ENCODE measurements around the gene PAPLN. TPM values are rescaled to one million over a fixed set of nuclear protein-coding genes. Genes with fewer than 3 reads are reported as not detected.

PAPLN gene
- 1.1 TPM for total RNA-seq (2013)
- polyA plus RNA-seq, result 1 to 10 TPM in 1 of 3 donors, under 1 TPM in 2; 0.58 to 2.8 (median 0.73) TPM
- 0.96 and 1.1 TPM in 2 replicates for polyA minus RNA-seq
- total RNA-seq, result 1.4 to 5.5 (median 2.4) reads per million in 11 experiments

- H3K9me3 ChIP-seq (replicated peaks in 1 of 2; ENCODE audit: control insufficient read depth in 1 of 2, insufficient read depth in 1 of 2, low read length in 2 of 2), result peaks cover 0 to 8% of the 10 kb centered on the region in 2 donors
- intact Hi-C loops (cut with micrococcal nuclease), result no loop called here
- Mint-ChIP-seq H3K36me3 (peaks cover 11 to 12% of the 10 kb centered on the region in 2 donors), H3K9me3 (peaks cover 0 to 17% (median 7%) of the 10 kb centered on the region in 7 donors), H3K4me1 (peaks cover 52% of the 10 kb centered on the region), H3K4me3 (peak within 1 kb of the TSS; percentile 81 to 90), H3K27ac (peak within 1 kb of the TSS in 4 of 7 donors; percentile 46 to 68 (median 52)), H3K27me3 (ENCODE audit: low read depth in 3 of 3) (peaks cover 68 to 84% (median 71%) of the 10 kb centered on the region in 3 donors)
- H3K4me1 ChIP-seq (ENCODE audit: control insufficient read depth in 1 of 2, insufficient read depth in 2 of 2, low read length in 2 of 2), result peaks cover 46 to 64% of the 10 kb centered on the region in 2 donors
- H3K4me3 ChIP-seq (replicated peaks in 1 of 3; ENCODE audit: low read depth in 2 of 3, low read length in 3 of 3), result peak within 1 kb of the TSS; percentile 18 to 71 (median 25)
- no peak within 1 kb of the TSS for H3K27ac ChIP-seq (ENCODE audit: low read depth in 1 of 2, low read length in 2 of 2)
- peak; percentile 63 to 69 (median 67) for DNase-seq
- WGBS (ENCODE audit: insufficient coverage), result 1% methylated on average over 48 of the region's 48 CpGs
- peaks cover 49 to 74% of the 10 kb centered on the region in 2 donors for H3K27me3 ChIP-seq (ENCODE audit: control insufficient read depth in 2 of 2, insufficient read depth in 2 of 2, low read length in 2 of 2)
- H4K20me1 ChIP-seq (ENCODE audit: insufficient read depth, low read length), result peaks cover 5% of the 10 kb centered on the region
- no peaks in the 10 kb centered on the region for H3K36me3 ChIP-seq (replicated peaks in 1 of 2; ENCODE audit: control insufficient read depth in 1 of 2, insufficient read depth in 2 of 2, low read length in 2 of 2)
- H3K79me2 ChIP-seq (ENCODE audit: insufficient read depth, low read length), result no peaks in the 10 kb centered on the region
- TF ChIP-seq CTCF (IDR thresholded peaks at IDR 0.05), result no peak
- peak within 1 kb of the TSS; percentile 58 for H3K9ac ChIP-seq (ENCODE audit: insufficient read depth, low read length, poor library complexity, severe bottlenecking)
- H3K4me2 ChIP-seq (replicated peaks; ENCODE audit: extremely low read depth, low read length, poor library complexity, severe bottlenecking), result peak within 1 kb of the TSS; percentile 83
- H2AFZ ChIP-seq (ENCODE audit: insufficient read depth, low read depth, low read length, poor library complexity, severe bottlenecking), result peak within 1 kb of the TSS; percentile 72
Observed at GRCh38 chr14:73237219-73237785, at the start of gene PAPLN. Gene PAPLN, plus strand, starts transcription at chr14:73237506. Its CDS starts 2,273 bp downstream, at chr14:73239779.

- Histone ChIP-seq H3K4me1 (ENCODE audit: control insufficient read depth in 1 of 2, insufficient read depth in 2 of 2, low read length in 2 of 2) (no peaks in the 10 kb centered on the region), H4K20me1 (ENCODE audit: insufficient read depth, low read length) (peaks cover 73% of the 10 kb centered on the region), H3K36me3 (replicated peaks in 1 of 2; ENCODE audit: control insufficient read depth in 1 of 2, insufficient read depth in 2 of 2, low read length in 2 of 2) (peaks cover 71 to 82% of the 10 kb centered on the region in 2 donors), H3K4me3 (replicated peaks in 1 of 3; ENCODE audit: low read depth in 2 of 3, low read length in 3 of 3) (no peak overlapping the region), H3K27me3 (ENCODE audit: control insufficient read depth in 2 of 2, insufficient read depth in 2 of 2, low read length in 2 of 2) (no peaks in the 10 kb centered on the region), H3K27ac (ENCODE audit: low read depth in 1 of 2, low read length in 2 of 2) (peak overlapping the region in 1 of 2 donors; percentile 45), H3K4me2 (replicated peaks; ENCODE audit: extremely low read depth, low read length, poor library complexity, severe bottlenecking) (no peak overlapping the region), H3K9ac (ENCODE audit: insufficient read depth, low read length, poor library complexity, severe bottlenecking) (no peak overlapping the region), H3K9me3 (replicated peaks in 1 of 2; ENCODE audit: control insufficient read depth in 1 of 2, insufficient read depth in 1 of 2, low read length in 2 of 2) (no peaks in the 10 kb centered on the region), H3K79me2 (ENCODE audit: insufficient read depth, low read length) (peaks cover 23% of the 10 kb centered on the region), H2AFZ (ENCODE audit: insufficient read depth, low read depth, low read length, poor library complexity, severe bottlenecking) (no peak overlapping the region)
- no peaks in the 10 kb centered on the region for H3K27me3 Mint-ChIP-seq (ENCODE audit: low read depth in 3 of 3)
- 83% methylated on average over 1 of the region's 3 CpGs for WGBS (ENCODE audit: insufficient coverage)
- peaks cover 57 to 81% of the 10 kb centered on the region in 2 donors for H3K36me3 Mint-ChIP-seq
- peaks cover 2% of the 10 kb centered on the region for H3K4me1 Mint-ChIP-seq
- DNase-seq, result no peak
- no peak overlapping the region for H3K4me3 Mint-ChIP-seq
- TF ChIP-seq CTCF (IDR thresholded peaks at IDR 0.05), result no peak
- intact Hi-C loops (cut with micrococcal nuclease), result no loop called here
- no peaks in the 10 kb centered on the region for H3K9me3 Mint-ChIP-seq
- H3K27ac Mint-ChIP-seq, result peak overlapping the region in 3 of 7 donors; percentile 54 to 70 (median 56)
Observed at GRCh38 chr14:73188501-73188911, 48.8 kb upstream of the PAPLN start.
